Glomerular endothelial cell (primary cell): ENCODE results near the gene FAHD2A. TPM values are rescaled to one million over a fixed set of nuclear protein-coding genes. Genes with fewer than 3 reads are reported as not detected.
A peak's percentile ranks its signal among the peaks of the same experiment; 100 is the strongest.
"Not testable (repeated sequence)": the region's sequence is repeated elsewhere in the genome, so short reads cannot be mapped to it uniquely, and the experiment has no call there.

ENCODE experiments used
- DNase-seq: peaks from one replicate; pipeline ENCODE4 v3.0.0-alpha.2; 2011; ENCODE audit warnings: low read depth, low spot score; ENCODE audit errors: extremely low read depth
- total RNA-seq: library from RNA; depleted of rRNA; stranded (reverse); fragments of >200 nt; gene quantifications from 2 replicates; pipeline ENCODE4 v1.2.3, GENCODE V29; 2015

The FAHD2A gene, protein sequence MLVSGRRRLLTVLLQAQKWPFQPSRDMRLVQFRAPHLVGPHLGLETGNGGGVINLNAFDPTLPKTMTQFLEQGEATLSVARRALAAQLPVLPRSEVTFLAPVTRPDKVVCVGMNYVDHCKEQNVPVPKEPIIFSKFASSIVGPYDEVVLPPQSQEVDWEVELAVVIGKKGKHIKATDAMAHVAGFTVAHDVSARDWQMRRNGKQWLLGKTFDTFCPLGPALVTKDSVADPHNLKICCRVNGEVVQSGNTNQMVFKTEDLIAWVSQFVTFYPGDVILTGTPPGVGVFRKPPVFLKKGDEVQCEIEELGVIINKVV
- total RNA-seq = 25.7 TPM in 2 replicates

DNA sequence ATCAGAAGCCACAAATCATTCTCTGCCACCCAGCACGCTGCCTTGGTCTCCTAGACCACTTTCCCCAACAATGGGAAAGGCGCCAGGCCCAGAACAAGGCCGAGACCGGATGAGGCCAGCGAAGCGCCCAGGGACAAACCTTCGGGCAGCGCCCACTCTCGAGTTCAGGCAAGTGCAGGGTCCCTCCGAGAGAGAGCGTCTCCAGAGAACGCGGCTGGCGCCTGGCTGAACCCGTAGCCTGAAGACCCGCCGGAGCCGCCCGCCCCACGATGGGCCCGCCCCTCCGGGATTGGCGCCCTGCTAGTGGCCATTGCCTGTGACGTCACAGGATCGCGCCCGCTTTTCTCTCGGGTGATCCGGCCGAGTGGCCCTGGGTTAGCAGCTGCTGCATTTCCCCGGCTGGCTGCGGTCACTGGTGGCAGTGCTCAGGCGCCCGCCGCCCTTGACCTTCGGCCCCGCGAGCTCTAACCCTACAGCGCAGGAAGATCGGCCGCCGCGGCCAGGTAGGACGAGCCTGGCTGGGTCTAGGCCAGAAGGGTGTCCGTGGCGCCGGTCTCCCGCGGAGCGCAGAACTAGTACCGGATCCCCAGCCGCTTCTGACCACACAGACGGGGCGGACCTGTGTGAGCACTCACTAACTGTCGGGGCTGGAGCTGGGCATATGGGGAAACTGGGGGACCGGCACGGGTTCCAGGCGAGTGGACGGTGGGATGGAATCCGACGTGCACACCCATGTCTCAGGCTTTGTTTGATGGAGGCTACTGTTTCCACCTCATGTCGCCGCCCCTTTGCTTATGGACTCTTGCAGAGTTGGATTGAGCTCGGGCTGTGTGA lies at the start of gene FAHD2A:
FAHD2A (plus strand) TSS at position 339 of the 834 bp plus-strand sequence. CDS start 2,851 bp downstream, outside the sequence.
- peak; percentile 41 for DNase-seq

DNA sequence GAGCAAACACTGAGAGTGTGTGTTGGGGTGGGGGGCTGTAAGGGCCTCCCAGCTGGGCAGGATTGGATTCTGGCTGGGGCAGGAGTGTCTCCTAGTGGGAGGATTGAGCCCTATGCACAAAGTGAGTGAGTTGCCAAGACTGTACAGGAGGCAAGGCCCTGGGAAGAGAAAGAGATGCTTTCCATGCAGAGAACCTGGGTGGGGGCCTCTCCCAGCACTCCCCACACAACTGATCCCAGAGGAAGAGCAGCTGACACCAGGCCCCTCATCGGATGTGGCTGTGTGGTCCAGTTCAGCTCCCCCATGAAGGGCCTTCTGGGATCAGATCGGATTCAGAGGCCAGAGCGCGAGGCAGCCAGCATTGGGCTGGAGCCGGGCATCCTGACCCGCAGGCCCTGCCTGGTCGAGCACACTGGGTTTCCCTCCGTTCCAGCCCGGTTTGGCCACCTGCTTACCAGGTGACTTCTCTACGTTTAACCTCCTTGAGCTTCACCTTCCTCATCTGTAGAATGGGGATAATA lies 49.4 kb upstream of the FAHD2A start:
- DNase-seq = no peak

DNA sequence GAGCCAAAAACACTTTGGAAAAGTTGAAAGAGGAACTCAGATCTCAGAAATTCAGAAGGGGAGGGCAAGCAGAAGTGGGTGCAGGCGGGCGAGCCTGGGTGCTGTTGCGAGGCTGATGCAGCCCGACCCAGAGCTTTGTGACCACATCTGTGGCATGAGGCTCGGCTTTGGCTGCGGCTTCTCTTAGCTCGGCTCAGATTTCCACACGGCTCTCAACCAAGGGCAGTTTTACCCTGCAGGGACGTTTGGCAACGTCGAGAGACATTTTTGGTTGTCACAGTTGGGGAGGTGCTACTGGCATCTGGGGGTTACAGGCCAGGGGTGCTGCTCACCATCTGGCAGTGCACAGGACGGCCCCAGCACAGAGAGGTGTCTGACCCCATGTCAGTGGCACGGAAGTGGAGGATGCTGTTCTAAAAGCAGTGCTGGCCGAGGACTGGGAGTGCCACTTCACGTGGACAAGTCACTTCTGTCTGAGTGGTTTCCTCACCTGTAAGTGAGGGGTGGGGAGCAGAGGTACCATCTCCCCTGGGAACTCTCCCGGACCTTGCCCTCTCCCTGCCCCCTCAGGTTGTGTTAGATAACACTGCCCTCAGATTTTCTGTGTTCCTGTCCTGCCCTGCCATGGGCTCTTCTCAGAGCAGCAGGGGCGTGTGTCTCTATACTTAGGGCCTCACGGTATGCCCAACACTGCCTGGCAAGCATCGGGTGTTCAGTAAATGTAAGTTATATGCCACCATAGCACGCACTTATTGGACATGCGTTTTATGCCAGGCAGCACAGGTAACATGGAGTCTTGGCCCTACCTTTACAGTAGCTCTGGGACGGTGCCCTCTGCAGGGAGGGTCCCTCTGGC lies 48.7 kb upstream of the FAHD2A start:
- no peak for DNase-seq

DNA sequence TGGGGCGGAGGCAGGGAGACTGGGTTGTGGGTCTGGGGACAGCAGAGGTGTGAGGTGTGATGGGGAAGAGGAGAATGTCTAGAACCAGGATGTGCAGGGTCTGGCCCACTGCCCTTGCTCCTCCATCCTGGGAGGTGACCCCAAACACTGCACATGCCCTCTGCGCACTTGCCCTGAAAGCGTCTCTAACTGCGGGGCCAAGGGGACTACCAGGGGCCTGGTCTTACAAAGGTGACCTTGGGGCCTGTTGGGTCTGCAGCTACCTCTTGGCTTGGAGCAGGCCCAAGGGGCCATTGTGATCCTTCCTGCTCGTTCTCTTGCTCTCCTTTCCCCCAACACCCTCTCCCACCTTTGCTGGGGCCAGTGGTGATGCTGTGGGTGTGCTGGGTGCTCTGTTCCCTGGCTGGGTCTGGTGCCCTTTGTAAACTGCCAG lies 48.0 kb upstream of the FAHD2A start:
- DNase-seq = no peak

DNA sequence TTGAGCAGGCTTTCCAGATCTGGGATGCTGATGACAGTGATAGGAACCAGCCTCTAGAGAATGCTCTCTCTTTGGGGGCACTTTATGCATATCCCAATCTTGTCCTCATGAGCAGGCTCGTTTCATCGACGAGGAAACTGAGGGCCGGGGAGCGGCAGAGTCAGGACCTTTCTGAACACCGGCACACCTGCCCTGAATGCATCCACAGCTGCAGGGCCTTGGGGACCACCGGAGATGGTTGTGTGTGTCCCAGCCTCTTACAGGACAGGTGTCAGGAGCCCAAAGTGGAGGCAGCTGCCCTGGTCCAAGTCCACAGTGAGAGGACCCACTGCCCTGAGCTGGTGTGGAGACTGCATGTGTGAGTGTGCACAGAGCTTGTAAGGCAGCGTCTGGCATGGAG lies 47.6 kb upstream of the FAHD2A start:
- DNase-seq = no peak

DNA sequence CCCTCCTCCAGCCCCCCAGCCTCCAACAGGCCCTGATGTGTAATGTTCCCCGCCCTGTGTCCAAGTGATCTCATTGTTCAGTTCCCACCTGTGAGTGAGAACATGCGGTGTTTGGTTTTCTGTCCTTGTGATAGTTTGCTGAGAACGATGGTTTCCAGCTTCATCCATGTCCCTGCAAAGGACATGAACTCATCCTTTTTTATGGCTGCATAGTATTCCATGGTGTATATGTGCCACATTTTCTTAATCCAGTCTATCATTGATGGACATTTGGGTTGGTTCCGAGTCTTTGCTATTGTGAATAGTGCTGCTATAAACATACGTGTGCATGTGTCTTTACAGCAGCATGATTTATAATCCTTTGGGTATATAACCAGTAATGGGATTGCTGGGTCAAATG lies 47.0 kb upstream of the FAHD2A start:
- not testable (repeated sequence) for DNase-seq

DNA sequence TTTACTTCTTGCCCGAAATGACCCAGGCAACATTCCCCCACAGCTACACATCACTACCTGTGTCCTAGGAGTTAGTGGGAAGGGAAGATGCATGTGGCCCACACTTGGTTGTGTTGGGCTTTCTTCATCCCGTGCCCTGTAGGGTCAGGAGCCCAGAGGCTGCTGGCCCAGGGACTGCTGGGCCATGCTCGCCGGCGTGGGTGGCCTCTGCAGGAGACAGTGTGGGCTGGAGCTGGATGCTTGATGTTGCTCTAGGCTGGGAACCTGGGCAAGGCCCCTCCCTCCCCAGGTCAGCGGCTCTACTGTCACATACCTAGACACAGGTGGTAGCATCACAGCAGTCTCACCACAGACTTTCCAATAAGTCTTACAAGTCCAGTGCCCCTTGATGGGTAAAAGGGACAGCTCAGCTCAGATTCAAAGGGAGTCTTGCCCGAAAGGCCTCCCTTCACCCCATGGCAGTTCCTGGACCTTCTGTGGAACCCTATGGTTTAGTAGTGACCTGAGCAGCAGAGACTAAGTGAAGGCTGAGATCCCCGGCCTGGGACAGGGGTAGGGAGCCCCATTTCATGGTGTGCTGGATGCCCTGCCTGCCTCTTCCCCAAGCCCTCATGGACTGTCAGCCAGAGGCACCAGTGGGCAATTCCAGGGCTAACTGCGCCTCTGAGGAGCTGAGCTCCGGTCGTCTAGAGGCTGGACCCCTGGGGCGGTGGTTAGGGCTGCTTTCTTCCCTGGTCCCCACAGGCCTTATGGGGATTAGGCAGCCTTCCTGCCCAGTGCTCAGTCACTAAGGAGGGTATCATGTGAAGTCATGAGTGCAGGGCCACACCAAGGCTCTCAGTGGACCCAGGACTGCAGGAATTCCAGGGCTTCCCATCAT lies 45.4 kb upstream of the FAHD2A start:
- DNase-seq = no peak

DNA sequence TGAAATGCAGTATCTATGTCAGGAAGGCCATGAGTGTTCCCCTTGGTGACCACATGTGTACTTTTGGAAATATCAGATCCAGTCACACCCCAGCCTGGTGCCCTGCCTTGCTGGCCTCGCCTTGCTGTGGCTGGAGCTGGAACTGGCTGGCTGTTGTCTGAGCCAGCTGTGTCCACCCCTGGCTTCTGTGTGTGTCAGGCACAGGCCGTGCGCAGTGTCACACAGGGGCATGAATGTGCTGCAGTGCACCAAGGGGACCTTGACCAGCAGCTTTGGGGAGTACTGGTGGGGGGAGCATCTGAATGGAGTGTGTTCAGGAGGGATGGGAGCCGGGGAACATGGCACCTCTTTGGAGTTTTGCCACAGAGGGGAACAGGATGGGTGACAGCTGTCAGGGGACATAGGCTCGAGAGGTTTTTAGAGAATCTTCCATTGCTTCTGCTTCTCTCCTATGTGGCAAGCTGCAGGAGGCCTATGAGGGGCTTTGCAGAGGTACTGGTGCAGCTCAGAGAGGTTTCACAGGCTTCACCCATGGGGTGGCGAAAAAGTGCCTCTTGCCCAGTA lies 44.7 kb upstream of the FAHD2A start:
- DNase-seq = no peak

DNA sequence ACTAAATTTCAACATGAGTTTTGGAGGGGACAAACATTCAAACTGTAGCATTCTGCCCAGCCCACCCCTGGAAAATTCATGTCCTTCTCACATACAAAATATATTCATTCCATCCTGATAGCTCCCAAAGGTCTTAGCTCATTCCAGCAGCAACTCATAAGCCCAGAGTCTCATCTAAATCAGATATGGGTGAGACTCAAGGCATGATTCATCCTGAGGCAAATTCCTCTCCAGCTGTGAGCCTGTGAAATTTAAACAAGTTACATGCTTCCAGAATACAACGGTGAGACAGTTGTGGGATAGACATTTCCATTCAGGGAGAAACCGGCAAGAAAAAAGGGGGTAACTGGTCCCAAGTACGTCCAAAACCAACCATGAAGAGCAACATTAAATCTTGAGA lies 43.5 kb upstream of the FAHD2A start:
- DNase-seq = no peak

DNA sequence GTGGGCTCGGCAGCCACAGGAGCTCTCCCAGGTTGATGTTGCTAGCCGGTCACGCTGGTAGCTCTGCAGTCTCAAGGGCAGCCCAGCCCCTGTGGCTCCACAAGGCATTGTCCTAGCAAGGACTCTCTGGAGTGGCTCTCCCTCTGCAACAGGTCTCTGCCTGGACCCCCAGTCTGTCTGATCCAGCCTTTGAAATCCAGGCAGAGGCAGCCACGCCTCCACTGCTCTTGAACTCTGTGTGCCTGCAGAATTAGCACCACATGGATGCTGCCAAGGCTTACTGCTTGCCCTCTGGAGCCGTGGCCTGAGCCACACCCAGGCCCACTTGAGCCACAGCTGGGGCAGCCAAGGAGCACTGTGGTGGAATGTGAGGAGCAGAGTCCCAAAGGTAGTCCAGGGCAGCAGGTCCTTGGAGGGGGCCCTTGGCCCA lies 43.0 kb upstream of the FAHD2A start:
- no peak for DNase-seq

DNA sequence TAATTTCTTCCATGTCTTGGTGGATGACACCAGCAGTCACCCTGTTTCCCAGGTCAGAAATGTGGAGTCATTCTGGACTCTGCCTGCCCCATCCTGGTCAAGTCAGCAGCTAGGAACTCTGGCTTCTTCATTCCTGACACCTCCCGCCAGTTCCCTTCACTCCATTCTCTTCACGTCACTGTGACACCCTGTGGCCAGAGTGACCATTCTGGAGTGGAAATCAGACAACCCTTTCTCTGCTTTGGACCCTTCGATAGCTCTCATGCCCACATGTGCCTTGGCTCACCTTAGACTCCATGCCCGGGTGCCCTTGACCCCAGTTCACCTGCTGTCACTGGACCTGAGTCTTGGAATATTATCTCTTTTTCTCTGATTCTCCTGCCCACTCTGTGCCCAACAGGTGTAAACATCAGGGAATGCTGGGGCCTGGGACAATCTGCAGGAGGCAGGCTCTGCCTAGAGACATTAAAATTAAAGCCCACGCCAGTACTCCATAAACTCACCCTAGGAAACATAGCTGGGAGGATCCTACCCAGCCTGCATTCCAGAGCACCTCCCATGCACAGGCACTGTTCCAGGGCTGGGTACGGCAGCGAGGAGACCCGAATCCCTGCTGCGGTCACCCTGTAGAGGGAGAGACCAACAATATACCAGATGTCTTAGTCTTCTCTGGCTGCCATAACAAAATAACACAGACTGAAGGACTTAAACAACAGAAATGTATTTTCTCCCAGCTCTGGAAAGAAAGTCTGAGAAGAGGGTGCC lies 41.1 kb upstream of the FAHD2A start:
- no peak for DNase-seq

DNA sequence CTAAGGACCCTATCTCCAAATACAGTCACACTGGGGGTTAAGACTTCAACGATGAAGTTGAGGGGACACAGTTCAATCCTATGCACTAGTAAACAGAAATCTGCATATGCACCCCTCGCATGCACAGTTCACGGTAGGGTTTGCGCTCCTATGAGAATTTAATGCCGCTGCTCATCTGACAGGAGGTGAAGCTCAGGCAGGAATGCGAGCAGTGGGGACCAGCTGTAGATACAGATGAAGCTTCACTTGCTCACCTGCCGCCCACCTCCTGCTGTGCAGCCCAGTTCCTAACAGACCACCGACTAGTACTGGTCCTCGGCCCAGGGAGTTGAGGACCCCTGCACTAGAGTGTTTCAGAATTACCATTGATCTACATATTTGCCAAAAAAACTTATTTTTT lies 40.0 kb upstream of the FAHD2A start:
- no peak for DNase-seq

DNA sequence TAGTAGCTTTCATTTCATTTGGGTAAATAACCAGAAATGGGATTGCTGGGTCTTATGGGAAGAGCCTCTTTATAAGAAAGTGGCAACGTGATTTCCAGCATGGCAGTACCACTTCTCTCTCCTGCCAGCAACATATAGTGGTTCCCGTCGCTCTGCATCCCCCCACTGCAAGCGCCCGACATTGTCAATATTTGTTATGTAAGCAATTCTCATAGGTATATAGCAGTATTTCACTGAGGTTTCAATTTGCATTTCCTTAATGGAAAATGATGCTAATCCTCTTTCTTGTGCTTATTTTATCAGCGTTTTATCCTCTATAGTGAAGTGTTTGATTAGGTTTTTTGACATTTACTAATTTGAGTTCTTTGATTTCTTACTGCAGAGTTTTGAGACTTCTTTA lies 36.0 kb upstream of the FAHD2A start:
- no peak for DNase-seq

DNA sequence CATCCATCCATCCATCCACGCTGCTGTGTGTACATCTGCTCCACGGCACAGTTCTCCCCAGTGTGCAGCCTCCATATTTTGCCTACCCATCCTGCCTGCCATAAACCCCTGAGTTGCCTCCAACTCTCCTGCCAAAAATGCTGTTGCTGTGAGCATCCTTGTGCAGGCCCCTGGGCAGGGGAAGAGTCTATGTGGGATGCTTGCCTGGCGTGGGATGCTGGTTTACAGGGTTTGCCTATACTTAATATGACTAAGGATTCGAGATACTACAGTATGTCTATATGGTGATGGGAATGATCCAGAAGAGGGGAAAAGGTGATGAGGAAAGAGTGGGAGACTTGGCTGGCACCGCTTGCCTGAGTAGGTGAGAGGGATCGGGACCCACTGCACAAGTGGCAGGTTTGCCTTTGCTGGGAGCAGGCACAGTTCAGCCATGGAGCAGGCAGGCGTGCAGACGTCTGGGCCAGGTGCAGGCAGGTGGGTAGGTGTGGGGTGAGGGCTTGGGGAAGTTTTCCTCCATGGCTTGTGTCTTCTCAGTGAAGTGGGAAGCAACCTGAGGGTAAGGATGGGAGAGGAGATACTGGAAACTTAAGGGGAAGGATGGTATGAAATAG lies 30.2 kb upstream of the FAHD2A start:
- no peak for DNase-seq

DNA sequence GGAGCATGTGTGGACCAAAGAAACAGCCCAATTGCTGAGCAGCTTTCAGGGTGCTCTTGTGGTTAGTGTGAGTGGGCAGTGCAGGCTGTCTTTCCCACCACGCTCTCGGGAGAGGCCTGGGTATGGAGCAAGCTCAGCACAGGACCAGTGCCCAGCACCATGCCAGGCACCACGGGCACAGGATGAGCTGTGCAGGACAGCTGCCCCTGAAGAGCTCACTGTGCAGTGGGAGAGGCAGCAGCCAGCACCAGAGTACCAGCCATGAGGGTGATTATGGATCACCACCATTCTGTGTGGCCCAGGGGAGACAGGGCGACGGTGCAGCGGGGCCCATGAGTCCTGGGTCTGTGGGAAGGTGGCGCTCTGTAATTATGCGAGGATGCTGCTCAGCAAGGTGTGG lies 29.7 kb upstream of the FAHD2A start:
- no peak for DNase-seq

DNA sequence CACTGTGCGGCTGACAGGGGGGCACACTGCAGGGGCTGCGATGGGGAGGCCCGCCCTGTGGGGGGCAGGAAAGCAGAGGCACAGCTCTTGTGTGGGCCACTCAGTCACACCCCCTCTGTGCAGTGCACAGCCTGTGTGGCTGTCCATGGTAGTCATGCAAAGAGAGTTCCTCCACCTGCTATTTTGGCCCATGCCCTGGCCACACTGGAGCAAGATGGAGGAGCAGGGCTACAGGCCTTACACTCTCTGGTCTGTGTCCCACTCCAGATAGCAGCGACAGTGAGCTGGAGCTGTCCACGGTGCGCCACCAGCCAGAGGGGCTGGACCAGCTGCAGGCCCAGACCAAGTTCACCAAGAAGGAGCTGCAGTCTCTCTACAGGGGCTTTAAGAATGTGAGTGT lies 28.5 kb upstream of the FAHD2A start:
- no peak for DNase-seq

DNA sequence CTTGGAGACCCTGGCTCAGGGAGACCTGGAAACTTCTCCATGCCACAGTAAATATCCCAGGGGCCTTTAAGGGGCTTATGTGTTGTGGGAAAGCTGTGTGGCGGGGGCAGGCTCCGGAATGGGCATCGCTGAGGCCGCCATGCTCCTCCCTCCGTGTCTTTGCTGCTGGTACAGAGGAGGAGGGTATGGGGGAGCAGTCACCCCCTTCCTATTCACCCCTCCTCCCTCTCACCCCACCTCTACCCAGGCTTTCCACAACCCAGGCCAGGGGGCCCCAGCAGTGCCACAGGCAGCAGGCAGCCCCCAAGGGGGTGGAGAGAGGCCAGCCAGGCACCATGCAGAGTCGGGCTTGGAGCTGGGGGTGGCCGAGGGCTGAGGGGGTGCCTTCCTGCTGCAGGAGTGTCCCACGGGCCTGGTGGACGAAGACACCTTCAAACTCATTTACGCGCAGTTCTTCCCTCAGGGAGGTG lies 28.0 kb upstream of the FAHD2A start:
- no peak for DNase-seq

DNA sequence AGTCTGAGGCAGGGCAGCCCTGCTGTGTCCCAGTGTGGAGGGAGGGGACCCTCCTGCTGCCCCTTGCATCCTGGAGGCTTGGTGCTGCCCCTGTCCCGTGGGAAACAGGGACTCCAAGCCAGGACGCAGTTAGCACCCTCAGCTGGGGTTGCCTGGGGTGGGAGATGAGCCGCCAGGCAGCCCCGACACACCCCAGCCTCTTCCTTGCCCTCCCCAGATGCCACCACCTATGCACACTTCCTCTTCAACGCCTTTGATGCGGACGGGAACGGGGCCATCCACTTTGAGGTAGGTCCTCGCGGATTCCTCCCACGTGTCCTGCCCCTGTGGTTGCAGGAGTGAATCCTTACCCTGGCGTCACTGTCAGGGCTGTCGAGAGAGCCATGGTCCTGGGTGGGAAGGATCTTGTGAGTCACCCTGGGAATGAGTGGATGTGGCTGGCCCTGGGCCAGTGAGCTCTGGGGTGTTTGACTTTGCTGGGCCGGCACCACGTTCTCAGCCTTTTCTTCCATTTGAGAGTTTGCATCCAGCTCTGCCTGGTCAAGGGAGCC lies 27.5 kb upstream of the FAHD2A start:
- DNase-seq = no peak
